HG02610 (cell line): ENCODE data around the gene RNU2-1.
"Not testable (repeated sequence)": the region's sequence is repeated elsewhere in the genome, so short reads cannot be mapped to it uniquely, and the experiment has no call there.

Experiments
- ATAC-seq: cut with Tn5 transposase; IDR thresholded peaks from one replicate; pipeline ENCODE4 v1.9.1; 2021; ENCODE audit warnings: mild to moderate bottlenecking, moderate library complexity; ENCODE audit not compliant: unreplicated experiment

Gene RNU2-1

DNA sequence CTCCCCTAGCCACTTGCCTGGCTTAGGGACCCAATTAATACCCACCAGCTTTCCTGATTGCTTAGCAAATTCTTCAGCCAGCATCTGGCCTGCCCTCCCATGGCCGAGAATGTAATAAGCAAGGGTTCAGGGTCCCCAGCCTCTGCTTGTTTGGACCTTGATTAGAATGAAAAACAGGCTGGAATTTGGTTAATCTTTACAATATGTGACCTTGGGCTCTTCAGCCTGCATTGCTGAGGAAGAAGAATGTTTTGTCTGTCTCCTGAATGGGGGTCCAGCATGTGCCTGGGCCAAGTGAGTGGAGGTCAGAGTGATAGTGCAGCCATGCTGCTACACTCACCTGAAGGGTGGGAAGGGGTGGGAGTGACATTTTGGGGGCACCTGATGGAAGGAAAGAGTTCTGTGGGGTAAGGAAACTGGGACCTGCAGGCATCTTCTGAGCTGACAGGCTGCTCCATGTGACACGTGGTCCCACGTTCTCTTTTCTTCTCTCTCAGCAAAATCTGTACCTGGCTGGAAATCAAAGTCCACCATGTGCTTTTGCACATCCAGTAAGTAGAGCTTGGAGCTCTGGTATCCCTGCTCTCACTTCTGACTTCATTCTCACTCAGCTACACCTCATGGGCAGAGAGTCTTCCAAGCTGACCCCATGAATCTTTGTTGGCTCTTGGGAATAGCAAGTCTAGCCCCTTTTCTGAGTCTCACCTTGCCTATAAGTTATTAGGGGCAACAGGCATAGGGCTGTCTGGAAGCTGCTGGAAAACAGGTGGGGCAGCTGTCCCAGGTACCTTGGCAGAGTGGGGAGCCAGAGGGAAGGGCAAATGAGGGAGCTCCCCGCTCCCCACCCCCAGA lies 16.8 kb downstream of the RNU2-1 start:
- ATAC-seq: no peak

DNA sequence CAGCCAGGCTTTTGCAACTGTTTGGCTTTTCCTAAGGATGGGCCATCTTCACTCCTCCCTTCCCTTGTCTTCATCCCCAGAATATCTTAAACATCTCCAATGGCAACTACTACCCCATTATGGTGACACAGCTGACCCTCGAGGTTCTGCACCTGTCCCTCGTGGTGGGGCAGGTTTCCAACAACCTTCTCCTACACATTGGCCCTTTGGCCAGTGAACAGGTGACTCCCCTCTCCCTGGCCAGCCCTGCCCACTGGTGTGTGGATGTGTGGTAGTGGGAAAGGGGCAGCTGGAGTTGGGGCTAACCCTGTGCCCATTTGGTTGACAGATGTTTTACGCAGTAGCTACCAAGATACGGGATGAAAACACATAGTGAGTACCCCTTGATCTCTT lies 17.4 kb downstream of the RNU2-1 start:
- ATAC-seq: no peak

DNA sequence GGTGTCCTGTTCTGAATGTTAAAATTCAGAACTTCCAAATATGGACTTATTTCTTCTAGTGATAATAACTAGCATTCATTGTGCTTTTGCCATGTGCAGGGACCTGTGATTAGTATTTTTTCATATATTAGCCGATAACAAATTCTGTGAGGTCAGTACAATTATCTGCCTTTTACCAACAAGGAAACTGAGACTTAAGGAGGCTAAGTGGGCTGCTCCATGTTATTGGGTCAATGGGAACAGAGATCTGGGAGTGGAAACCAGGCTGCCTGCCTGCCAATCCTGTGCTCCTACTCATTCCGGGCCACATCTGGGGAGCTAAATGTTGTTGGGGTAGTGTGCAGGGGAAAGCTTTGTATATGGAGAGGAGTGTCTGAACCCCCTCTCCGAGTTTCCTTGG lies 18.4 kb downstream of the RNU2-1 start:
- ATAC-seq: no peak

DNA sequence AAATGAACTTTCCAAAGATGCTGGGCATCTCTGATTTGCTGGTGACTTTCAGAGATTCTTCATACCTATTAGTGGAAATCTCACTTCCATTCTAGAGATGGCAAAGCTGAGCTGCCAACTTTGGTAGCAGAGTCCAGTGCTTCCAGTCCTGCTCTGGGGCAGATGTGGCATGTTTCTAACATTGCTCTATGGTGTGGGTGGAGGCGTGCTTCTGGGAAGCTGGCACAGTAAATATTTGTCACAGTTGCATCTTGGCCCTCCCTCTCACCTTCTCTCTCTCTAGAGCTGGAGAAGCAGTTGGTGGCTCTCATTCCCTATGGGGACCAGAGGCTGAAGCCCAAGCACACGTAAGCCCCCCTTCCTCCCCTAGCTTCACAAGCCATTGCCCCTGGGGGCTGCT lies 20.2 kb downstream of the RNU2-1 start:
- ATAC-seq: no peak

DNA sequence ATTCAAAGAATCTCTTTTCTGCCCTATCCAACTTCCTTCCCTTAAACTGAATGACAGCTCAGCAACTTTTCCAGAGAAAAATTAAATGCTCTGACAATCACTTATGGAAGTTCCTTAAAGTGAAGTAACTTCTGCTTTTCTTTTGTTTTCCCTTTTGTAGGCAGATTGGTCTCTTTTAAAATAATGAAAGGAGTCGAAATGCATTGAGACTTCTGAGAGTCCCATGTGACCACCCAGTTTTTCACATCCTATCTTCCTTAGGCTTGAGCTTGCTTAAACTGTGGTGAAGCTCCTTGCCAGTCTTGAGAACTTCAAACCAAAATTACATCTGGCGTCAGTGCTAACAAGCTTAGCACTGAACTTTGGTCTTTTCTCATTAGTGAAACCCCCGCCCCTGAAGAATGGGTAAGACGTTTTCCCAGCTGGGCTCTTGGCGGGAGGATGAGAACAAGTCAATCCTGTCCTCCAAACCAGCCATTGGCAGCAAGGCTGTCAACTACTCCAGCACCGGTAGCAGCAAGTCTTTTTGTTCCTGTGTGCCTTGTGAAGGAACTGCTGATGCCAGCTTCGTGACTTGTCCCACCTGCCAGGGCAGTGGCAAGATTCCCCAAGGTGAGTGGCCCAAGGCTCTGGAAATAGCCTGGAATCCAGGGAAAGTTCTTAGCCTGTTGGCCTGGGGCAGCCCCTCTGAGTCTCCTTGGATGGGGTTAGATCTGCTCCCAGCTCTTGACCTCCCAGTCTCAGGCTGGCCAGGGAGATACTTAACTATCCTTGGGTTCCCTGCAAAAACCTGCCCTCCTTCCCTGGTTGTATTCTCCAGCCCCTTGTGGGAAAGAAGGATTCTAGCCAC lies 20.9 kb downstream of the RNU2-1 start:
- ATAC-seq: peak; percentile 17

- peak; percentile 71 for ATAC-seq
Measured at GRCh38 chr17:43211480-43212402, 22.0 kb downstream of the RNU2-1 start, which contains the start of gene TMEM106A. TMEM106A (plus strand) TSS chr17:43211875; CDS start chr17:43213042, 1,167 bp downstream.

DNA sequence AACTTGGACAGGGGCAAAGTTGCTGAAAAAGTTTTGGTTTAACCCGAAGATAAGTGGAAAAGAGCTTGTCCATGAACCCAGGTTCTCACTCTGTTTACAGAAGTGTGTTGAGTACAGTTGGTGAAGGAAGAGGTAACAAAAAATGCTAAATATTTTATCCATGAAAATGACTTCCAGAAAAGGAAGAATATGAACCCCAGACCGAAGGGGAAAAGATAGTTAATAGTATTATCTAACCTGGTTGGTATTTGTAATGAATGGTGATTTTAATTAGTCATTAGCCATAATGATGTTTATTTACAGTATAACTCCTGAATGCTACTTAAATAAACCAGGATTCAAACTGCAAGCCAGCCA lies 22.7 kb downstream of the RNU2-1 start:
- no peak for ATAC-seq

- ATAC-seq: no peak
Measured at GRCh38 chr17:43210576-43210975, 23.2 kb downstream of the RNU2-1 start.

DNA sequence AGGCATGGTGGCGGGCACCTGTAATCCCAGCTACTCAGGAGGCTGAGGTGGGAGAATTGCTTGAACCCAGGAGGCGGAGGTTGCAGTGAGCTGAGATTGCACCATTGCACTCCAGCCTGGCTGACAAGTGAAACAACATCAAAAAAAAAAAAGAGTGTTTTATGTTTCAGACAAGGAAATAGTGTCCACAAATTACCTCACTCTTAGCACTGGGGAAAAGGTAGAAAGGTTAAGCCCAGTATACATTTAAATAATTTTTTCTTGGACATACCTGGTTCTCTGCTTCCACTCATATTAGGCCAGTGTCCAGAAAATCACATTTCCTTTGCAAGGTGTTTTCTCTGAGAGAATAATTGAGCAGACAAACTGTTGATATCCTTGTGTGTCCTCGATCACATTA lies 30.8 kb downstream of the RNU2-1 start:
- ATAC-seq: not testable (repeated sequence)

- no peak for ATAC-seq
Measured at GRCh38 chr17:43200127-43200526, 33.6 kb downstream of the RNU2-1 start.

GRCh38 chr17:43199633-43200032 lies 34.1 kb downstream of the RNU2-1 start:
- no peak for ATAC-seq

- ATAC-seq: no peak
Measured at GRCh38 chr17:43193251-43193650, 40.5 kb downstream of the RNU2-1 start.

DNA sequence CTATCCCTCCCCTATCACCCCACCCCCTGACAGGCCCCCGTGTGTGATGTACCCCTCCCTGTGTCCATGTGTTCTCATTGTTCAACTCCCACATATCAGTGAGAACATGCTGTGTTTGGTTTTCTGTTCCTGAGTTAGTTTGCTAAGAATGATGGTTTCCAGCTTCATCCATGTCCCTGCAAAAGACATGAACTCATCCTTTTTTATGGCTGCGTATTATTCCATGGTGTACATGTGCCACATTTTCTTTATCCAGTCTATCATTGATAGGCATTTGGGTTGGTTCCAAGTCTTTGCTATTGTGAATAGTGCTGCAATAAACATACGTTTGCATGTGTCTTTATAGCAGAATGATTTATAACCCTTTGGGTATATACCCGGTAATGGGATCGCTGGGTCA lies 47.1 kb downstream of the RNU2-1 start:
- not testable (repeated sequence) for ATAC-seq

- ATAC-seq: no peak
Measured at GRCh38 chr17:43183921-43184320, 49.9 kb downstream of the RNU2-1 start.
